HG02840 (cell line): ENCODE data around the gene SERPINC1.
"Not testable (repeated sequence)": the region's sequence is repeated elsewhere in the genome, so short reads cannot be mapped to it uniquely, and the experiment has no call there.

Source experiments
- ATAC-seq: cut with Tn5 transposase; IDR thresholded peaks from one replicate; pipeline ENCODE4 v1.9.1; 2021; ENCODE audit warnings: mild to moderate bottlenecking, moderate library complexity, moderate number of reproducible peaks; ENCODE audit not compliant: unreplicated experiment, low FRiP score

The SERPINC1 gene

GRCh38 chr1:173917149-173917548 lies at the start of gene SERPINC1:
Gene SERPINC1, minus strand, starts transcription at chr1:173917327. Its CDS starts 68 bp downstream, at chr1:173917259.
- no peak for ATAC-seq

DNA sequence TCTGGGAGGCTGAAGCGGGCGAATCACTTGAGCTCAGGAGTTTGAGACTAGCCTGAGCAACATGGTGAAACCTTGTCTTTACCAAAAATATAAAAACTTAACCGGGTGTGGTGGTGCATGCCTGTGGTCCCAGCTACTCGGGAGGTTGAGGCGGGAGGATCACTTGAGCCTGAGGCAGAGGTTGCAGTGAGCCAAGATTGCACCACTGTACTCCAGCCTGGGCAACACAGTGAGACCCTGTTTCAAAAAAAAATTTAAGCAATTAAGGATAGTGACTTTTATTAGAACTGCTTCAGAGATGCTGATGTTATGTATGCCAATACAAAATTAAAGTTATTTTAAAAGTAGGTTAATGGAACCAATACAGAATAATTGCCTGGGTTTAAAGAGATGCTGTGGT lies 48.8 kb upstream of the SERPINC1 start:
- ATAC-seq: not testable (repeated sequence)

- no peak for ATAC-seq
Measured at GRCh38 chr1:173963477-173963876, 46.4 kb upstream of the SERPINC1 start.

GRCh38 chr1:173960625-173961024 lies 43.5 kb upstream of the SERPINC1 start:
- ATAC-seq: no peak

DNA sequence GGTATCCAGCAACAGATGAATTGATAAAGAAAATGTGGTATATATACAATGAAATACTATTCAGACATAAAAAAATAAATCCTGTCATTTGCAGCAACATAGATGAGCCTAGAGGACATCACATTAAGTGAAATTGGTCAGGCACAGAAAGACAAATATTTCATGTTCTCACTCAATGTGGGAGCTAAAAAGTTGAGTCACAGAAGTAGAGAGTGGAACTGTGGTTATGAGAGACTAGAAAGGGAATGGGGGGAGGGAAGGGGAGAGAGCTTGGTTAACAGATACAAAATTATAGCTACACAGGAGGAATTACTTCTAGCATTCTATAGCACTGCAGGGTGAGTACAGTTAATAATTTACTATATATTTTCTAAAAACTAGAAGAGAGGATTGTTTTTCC lies 37.1 kb upstream of the SERPINC1 start:
- no peak for ATAC-seq

DNA sequence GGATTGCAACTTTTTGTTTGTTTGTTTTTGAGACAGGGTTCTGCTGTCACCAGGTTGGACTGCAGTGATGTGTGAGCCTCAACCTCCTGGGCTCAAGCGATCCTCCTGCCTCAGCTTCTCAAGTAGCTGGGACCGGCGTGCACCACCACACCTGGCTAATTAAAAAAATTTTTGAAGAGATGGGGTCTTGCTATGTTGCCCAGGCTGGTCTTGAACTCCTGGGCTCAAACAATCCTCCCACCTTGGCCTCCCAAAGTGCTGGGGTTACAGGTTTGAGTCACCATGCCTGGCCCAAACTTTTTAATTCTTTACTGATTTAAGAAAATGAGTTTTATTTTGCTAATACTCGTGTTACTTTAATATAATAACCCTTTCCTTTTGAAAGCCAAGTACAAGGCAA lies 31.5 kb upstream of the SERPINC1 start:
- no peak for ATAC-seq

DNA sequence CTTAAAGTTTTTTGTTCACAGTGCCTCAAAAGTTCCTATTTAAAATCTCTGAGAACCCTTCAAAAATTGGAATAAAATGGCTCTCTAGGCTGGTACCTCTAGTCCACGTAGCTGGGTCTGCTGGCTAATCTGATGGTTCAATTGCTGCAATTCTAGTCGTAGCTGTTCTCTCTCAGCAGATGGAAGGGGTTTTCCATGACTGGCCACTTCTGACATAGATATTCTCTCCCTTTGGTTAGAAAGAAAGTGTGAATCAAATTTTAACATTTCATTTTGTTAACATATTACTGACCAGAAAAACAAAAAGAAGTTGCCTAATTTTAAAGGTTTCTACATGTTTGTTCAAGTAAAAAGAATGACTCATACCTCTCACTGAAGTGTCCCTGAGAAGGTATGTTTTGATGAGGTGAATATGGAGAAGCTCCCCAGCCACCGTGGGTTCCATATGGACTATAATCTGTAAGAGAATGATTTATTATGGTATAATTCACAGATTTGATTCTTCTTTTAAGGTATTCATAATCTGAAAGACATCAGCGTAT lies 29.3 kb upstream of the SERPINC1 start:
- ATAC-seq: no peak

DNA sequence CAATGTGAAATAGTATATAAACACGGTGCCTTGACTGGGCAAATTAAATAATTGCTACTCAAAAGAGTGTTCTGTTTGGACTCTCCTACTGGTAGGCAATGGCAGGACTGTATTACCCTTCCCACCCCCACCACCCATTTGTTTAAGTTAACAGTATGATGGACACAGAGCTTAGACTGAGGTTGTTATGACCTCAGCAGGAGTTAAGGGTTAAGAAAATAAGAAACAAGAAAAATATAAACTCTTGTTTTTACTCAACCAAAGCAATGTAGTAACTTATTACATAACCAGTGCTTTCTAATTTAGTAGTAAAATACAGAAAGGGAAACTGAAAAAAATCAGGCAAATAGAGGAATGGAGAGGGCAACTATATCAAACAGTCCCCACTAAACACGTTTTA lies 19.9 kb upstream of the SERPINC1 start:
- no peak for ATAC-seq

- no peak for ATAC-seq
Measured at GRCh38 chr1:173934440-173934839, 17.3 kb upstream of the SERPINC1 start.

DNA sequence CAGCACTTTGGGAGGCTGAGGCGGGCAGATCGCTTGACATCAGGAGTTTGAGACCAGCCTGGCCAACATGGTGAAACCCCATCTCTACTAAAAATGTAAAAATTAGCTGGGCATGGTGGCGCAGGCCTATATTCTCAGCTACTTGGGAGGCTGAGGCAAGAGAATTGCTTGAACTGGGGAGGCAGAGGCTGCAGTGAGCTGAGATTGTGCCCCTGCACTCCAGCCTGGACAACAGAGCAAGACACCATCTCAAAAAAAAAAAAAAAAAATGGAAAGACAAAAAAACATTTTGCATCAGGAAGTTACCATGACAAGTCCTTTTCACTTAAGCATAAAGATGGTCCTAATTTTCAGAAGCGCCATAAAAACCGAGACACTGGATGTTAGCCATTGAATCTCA lies 13.4 kb upstream of the SERPINC1 start:
- ATAC-seq: not testable (repeated sequence)

GRCh38 chr1:173925306-173926242 lies 8.4 kb upstream of the SERPINC1 start:
- no peak for ATAC-seq

GRCh38 chr1:173920861-173921260 lies 3.7 kb upstream of the SERPINC1 start:
- no peak for ATAC-seq

DNA sequence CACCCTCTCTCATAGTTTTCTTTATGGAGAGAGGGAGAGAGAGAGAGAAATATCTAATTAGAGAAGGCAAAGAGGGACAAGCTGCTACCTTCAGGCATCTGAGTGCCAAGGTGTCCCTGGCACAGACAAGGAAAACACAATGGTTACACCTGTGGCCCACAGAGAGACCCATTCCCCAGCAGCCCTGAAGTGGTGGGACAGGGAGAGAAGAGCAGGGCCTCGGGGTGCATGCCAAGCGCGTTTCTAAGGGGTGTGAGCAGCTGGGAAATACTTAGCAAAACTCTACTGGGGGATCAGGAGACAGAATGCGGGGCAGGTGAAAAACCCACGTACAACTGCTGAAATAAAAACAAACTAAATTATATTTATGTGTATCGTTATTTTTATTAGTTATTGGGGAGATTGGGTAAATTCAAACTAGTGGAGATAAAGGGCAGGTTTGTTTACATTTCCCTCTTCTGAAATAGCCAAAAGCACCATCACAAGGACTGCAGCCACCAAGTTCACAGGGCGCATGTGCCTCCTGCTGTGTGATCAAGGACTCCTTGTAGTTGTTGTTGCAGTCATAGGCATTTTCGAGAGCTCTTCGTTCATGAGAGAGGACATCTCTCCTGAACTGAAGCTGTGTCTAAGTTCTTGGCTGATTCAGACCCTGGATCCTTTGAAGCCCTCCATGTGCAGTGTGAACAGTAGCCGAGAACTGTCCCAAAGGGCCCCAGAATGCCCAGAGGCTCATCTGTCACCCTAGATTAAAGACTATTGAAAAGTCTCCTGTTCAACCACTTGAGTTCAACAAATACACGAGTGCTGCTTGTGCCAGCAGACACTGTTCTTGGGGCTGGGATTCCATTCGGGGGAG lies 737 bp upstream of the SERPINC1 start:
- no peak for ATAC-seq

- ATAC-seq: no peak
Measured at GRCh38 chr1:173916667-173917066, 460 bp downstream of the SERPINC1 start.

- ATAC-seq: no peak
Measured at GRCh38 chr1:173915596-173915995, 1.5 kb downstream of the SERPINC1 start.

- no peak for ATAC-seq
Measured at GRCh38 chr1:173914366-173914871, 2.7 kb downstream of the SERPINC1 start.

- ATAC-seq: no peak
Measured at GRCh38 chr1:173913111-173913510, 4.0 kb downstream of the SERPINC1 start.

GRCh38 chr1:173903827-173904531 lies 13.1 kb downstream of the SERPINC1 start:
- ATAC-seq: no peak

GRCh38 chr1:173900992-173901391 lies 16.1 kb downstream of the SERPINC1 start:
- no peak for ATAC-seq

GRCh38 chr1:173900427-173900826 lies 16.7 kb downstream of the SERPINC1 start:
- no peak for ATAC-seq
